NCI-H345 treated with DMSO at 0.1 percent for 48 hours (cell line): ENCODE measurements around the gene COL18A1.

Experiments used
- DNase-seq: peaks from one replicate; lab custom pipeline; 2025; ENCODE audit not compliant: unreplicated experiment; lab: John Stamatoyannopoulos, UW

Gene COL18A1

GRCh38 chr21:45454060-45454925, 49.3 kb downstream of the COL18A1 start:
- DNase-seq: no peak

GRCh38 chr21:45454926-45455673, 50.1 kb downstream of the COL18A1 start:
- DNase-seq: no peak

GRCh38 chr21:45455674-45456583, 51.0 kb downstream of the COL18A1 start:
- no peak for DNase-seq

- DNase-seq: no peak
Observed at GRCh38 chr21:45456584-45457160, 51.7 kb downstream of the COL18A1 start.

- DNase-seq: no peak
Observed at GRCh38 chr21:45457161-45457831, 52.3 kb downstream of the COL18A1 start.

GRCh38 chr21:45457832-45458172, 52.8 kb downstream of the COL18A1 start:
- no peak for DNase-seq

GRCh38 chr21:45458281-45459170, 53.6 kb downstream of the COL18A1 start:
- DNase-seq: no peak

GRCh38 chr21:45459171-45460010, 54.4 kb downstream of the COL18A1 start:
- DNase-seq: no peak

- DNase-seq: no peak
Observed at GRCh38 chr21:45460011-45460565, 55.1 kb downstream of the COL18A1 start.

GRCh38 chr21:45460611-45461368, 55.8 kb downstream of the COL18A1 start:
- no peak for DNase-seq

- no peak for DNase-seq
Observed at GRCh38 chr21:45461369-45461750, 56.4 kb downstream of the COL18A1 start.

GRCh38 chr21:45461806-45462341, 56.9 kb downstream of the COL18A1 start:
- DNase-seq: no peak

GRCh38 chr21:45463871-45464270, 58.9 kb downstream of the COL18A1 start:
- no peak for DNase-seq

GRCh38 chr21:45464309-45464708, 59.3 kb downstream of the COL18A1 start:
- no peak for DNase-seq

GRCh38 chr21:45465105-45465504, 60.1 kb downstream of the COL18A1 start:
- no peak for DNase-seq

GRCh38 chr21:45465611-45466329, 60.8 kb downstream of the COL18A1 start:
- DNase-seq: no peak
